ENCODE data around the gene DAND5. TPM values are rescaled to one million over a fixed set of nuclear protein-coding genes. Genes with fewer than 3 reads are reported as not detected.

Gene DAND5
- polyA plus RNA-seq, 12 donors: 0.12 to 0.23 (median 0.16) TPM; not detected in 6

DNA sequence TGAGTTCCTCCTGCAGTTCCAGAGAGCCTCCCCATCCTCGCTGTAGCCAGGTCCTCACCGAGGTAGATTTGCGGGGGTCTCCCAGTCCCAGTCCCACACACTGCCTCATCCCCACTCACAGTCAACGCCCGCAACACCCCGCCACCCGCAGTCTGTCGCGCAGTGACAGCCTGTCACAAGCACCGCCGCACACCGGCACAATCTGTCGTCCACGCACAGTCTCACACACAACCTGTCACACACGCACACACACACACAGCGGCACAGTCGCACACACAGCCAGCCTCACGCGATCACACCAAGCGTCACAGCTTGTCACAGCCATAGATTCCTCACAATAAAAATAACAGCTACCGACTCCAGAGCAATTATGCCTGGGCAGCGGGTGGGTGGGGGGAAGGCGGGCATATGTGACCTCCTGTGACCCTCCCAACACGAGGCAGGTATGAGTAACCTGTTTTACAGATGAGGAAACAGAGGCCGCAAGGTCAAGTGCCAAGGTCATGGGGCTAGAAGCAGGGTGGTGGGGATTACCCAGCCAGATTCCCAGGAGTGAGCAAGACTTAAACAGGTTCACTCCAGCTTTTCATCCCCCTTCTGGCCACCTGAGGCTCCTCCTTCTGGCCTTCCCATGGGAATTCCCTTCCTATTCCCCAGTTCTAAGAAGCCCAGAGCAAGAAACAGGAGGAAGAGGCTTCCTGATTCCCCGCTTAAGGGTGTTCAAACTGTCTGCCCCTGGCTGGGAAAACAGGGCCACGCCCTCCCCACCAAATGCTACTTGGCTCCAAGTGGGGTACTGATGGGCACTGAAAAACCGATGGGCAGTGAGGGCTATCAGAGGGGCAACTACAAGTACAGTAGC, 39.8 kb downstream of the DAND5 start:
- DNase-seq: no peak

DNA sequence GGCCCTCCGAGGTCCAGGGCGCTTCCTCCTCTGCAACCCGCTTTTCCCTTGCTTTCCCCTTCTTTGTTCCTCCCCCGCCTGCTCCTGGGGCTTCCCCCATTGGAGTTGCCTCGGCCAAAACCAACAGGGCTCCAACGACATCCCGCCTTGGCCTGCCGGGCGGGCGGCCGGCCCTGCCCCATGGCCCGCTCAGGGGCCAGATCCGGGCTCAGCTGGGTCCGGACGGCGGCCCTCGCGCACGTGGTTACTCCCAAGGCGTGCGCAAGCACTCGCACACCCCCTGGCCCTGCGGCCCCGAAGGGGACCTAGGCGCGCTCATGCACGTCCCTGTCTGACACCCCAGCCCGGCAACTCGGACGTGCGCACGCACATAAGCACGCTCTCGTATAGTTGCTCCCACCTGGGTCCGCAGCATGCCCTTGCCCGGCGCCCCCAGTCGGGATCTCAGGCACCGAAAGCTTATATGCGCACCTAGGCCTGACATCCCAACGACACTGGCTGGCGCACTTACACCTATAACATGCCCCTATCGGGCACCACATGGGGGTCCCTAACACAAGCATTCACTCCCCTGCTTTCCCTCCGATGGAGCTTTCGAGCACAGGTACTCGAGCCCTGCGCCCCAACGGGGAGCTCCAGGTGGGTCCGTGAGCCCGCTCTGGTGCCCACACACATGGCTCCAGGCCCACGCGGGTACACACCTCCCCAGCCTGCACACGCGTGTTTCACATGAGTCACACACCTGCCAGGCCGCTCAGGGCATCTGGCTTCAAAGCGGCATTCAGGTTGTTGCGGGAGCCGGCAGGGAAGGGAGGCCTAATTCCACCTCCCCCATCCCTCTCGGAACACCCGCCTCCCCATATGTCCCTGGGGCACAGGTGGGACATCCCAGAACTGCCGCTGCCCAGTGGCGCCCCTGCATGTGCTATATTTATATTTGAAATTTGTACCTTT, 40.9 kb downstream of the DAND5 start:
- no peak for DNase-seq

DNA sequence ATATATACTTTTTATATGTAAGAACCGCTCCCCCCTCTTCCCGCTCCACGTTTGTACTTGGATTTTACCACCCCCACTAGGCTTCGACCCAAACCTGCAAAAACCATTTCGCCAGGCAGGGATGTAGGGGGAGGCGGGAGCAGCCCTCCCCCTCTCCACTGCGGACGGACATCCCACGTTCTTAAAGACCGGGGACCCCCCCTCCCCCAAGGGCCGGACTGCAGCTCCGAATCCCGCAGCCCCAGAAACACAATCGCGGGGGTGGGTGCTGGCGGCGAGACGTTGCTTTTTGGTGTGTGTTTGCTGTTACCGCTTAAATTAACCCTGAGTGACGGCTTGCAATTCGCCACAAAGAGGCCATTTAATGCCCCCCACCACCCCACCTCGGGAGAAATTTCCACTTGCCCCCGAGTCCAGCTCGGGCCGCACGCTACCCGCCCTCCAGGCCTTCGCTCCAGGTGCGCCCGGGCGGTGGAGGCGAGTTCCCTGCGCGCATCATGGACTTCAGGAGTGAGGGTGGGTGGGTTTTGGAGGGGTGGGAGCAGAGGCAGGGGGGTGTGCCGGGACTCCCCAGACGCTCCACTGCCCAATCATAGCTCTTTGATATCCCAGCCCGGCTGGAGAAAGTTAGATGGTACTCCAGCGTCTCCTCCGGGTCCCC, 41.7 kb downstream of the DAND5 start:
- DNase-seq: no peak

DNA sequence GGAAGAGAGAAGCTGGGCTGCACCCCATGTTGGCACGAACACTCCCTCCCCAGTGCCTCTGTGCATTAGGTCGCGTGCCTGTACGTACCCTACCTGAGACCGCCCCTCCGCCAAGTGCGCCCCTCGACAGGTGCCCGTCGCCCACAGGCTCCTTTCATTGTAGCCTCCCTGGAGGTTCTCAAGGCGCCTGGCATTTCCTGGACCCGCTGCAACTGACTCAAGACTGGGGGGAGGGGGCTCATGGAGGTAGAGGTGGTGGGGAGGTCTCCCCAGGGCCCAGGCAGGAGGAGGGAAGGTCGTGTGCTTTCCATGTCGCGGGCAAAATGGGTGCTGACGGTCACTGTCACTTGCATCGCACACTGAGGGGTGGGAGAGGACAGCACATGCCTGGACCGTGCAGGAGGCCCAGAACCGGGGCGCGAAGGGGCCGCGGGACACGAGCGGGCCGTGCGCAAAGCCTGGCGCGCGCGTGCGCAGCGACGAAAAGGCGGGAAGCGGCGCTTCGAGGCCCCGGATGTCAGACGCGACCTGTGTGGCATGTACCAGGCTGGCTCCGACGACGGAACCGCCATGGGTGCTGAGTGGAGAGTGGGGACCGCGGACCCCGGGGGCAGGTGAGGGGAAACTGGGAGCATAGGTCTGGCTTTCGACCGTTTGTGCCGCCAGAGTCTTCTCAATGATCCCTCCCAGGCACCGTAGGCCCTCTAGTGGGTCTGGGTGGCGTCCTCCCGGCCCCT, 42.4 kb downstream of the DAND5 start:
- no peak for DNase-seq

DNA sequence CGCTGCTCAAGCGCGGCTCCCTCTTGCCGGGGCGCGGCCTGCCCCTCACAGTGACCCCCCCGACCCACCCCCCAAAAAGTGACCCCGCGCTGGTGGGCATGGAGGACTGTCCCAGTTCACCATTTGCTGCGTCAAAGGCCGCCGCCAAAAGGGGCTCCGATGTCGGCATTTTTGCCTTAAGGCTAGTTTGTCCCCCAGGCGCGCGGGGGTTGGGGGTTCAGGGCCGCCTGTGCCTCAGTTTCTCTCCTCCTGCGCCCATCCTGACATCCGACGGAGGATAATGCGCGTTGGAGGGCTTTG, 43.0 kb downstream of the DAND5 start:
- DNase-seq: no peak

DNA sequence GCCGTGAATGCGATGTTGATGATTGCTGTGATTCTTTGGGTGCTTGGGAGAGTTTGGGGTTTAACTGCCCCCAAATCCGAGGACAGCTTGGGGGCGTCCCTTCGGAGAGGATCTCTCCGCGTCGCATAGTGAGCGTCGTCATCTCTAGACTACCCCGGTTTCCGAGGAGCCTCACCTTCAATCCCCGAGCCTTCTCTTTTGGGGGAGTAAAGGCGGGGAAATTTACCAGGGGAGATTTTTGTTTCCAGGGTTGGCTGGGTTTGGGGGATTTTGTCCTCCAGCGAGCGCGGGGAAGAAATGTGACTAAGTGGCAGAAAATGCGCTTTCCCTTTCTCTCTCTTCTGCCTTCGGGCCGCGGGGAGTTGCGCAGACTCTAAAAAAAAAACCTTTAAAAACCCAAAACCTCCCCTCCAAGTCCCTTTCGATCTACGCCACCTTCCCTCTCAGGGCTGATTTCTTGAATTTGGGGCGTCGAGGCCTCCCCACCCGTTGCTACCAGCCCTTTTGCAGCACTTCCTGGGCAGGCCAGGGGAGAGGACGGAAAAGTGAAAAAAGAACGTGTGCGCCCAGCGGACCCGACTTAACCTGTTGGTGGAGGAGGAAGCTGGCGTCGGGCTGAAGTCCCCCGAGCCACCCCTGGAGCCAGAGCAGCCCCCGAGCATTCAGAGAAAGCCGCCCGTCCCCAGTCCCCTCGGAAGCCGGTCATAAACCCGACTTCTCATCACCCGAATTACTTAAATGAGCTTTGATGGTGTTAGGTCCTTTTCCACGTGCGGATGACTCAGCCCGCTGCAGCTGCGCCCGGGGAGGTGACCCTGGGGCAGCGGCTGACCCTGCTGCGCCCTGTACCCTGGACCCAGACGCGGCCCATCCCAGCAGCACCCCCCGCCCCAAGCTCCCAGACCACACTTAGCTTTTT, 43.6 kb downstream of the DAND5 start:
- no peak for DNase-seq

DNA sequence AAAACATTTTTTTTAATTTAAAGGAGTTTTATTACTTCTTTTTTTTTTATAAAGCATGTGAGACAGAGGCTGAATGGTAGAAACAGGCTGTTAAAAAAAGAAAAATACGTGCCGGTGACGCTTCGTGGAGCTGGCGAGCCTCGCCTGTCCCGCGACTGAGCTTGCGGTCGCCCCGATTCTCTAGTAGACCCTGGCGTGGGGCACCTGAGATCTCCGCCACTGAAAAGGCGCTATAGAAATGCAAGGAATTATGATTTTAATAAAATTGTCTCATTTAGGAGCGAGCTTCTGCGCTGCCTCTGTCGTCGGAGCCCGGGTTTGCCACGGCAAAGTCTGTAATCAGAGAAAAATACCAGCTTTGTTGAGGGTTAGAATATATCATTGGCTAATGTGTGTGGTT, 44.3 kb downstream of the DAND5 start:
- no peak for DNase-seq

DNA sequence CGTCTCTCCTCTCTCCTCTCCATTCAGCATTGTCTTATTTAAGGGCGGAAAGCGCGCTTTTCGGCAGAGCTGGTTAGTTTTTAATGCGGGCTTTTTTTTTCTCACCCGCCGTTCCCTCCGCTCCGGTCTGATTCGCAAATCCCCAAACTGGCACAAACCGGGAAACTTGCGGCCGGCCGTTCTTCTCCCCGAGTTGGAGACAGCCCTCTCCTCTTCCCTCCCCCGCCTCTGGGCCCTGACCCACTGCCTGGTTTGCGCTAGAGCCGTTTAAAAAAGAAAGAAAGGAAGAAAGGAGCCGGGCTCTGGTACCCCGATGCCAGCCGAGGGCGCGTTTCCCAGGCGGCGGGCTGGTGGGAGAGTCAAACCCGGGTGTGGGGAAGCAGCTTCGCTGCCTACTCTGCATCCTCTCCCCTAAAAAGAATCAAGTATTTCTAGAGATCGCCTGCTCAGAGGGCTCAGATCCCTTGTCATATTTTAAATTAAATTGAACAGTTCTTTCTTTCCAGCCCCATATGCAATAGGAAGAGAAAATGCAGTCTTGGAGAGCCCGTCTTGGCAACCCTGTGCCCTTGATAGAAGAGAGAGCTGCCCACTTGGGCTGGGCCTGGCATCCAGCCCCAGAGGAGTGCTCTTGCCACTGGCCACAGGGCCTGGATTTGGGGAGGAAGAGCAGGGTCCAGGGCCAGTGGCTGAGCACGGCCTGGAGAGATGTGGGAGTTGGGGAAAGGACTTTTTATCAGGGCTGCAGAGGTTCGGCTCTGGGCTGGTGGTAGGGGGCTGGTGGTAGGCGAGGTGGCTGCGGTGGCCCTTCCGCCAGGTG, 44.9 kb downstream of the DAND5 start:
- no peak for DNase-seq

DNA sequence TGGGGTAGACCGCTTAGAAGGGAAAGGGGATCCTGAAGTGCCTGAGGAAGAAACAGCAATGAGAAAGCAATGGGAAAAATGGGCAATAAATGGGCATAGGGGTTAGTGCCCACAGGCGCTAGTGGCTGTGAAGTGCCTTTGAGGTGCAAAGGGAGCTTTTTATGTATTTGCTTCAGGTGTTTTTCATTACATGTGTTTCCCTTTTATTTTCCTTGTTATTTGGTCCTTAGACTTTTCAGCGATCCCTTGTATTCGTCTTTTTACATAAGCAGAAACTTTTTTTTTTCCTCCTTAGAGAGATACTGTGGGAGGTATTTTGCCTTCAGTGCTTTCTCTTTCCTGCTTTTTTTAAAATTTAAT, 45.5 kb downstream of the DAND5 start:
- no peak for DNase-seq

DNA sequence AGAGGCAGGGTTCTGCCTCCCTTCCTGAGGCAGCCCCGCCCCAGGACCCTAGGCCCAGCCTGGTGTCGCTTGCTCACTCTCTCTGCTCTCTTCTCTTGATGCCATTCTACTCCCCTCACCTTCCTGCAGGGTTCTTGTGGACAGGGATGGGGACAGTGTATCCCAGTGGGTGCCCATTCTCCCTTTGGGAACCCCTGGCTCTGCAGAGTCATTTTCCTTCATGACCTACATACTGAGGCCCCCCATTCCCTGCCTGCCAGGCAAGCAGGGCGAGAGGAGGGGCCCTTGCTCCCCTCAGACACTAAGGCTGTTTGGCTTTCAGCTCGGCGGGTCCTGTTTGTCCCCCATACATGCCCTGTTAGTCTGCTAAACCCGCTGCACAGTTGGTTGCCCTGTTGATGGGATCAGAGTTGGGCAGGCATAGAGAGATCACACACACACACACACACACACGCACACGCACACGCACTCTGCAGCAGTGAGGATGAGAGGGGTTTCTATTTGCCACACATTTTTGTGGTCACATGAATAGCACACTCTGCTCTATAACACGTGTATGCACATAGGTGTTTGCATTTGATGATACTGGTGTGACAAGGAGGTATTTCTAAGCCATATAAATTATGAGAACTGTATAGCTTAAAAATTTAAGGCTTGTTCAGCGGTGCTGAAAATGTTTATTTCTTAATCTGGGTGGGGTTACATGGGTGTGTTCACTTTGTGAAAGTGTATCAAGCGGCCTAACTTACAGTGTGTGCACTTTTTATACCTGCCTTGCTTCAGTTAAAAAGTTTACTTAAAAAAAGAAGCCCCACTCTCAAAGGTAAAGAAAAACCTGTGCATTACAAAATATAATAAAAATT, 46.2 kb downstream of the DAND5 start:
- DNase-seq: no peak

DNA sequence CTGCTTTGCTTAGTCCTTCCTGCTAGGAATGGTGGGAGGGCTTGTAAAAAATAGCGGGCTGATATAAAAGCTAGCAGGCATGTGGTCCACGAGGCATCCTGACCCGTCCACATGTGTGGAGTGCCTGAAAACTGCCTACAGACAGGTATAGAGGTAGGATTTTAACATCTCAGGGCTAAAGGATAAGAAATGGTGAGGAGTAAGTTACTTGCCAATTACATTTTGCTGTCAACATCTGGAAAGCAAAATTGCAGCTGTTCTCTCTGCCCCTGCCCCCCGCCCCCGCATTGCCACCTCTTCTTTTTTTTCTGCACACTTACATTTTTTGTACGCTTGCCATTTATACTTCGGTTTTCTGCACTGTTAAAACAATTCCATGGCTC, 46.9 kb downstream of the DAND5 start:
- no peak for DNase-seq

DNA sequence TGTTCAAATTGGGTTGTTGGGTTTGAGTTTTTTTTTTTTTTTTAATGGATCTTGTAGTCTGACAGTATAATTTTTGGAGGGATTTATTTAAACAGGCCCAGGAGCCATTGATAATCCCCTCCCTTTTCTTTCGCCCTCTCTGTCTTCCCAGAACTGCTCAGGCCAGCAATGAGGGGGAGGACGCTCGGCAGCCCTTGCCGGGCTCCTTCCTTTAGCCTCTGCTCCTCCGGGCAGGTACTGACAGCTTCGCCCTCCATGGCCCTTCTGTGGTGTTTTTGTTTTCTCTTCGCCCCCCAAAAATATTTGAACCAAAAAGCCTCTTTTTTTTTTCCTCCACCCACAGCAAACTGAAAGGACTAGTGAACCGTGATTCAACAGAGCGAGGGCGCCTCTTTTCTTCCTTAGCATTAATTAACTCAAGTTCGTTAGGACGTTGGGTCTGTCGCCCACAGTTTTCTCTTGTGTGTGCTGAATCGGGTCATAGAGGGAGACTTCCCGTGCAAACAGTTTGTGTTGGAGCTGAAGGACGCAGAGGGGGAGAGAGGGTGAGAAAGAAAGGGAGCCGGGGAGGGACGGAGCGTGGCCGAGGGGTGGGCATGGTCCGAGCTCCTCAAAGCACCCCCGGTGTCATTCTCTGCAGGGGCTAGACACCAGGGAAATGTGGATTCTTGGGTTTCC, 47.4 kb downstream of the DAND5 start:
- no peak for DNase-seq

DNA sequence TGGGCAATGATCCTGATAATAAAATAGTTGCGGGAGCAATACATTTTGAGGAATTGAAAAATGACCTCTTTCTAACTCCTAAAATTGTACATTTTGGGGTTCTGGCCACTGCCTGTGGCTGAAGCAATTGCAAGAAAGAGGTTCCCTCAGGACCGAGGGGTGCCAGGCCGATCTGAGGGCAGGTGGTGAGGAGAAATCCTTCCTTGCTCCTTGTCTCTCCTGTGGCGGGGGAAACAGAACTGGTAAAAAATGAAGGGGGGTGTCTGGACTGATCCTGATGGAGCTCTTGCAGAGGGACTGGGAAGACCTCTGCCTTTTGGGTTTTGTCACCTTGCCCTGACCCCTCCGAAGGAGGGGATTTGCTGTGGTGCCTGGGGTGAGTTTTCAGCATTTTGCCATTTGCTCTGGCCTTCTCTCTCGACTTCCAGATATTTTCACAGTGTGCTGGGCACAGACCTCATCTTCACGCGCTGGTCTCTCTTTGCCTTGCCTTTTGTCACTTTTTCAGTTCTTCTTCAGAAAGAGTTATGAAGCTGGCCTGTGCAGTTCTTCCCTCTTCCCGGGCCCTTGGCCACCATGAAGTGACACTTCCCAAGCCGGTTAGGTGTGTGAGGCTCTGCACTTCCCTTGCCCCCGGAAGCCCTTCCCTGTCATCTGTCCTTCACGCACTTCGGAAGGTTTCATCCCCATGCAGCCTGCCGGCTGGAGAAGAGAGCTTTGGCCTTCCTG, 48.1 kb downstream of the DAND5 start:
- DNase-seq: no peak

DNA sequence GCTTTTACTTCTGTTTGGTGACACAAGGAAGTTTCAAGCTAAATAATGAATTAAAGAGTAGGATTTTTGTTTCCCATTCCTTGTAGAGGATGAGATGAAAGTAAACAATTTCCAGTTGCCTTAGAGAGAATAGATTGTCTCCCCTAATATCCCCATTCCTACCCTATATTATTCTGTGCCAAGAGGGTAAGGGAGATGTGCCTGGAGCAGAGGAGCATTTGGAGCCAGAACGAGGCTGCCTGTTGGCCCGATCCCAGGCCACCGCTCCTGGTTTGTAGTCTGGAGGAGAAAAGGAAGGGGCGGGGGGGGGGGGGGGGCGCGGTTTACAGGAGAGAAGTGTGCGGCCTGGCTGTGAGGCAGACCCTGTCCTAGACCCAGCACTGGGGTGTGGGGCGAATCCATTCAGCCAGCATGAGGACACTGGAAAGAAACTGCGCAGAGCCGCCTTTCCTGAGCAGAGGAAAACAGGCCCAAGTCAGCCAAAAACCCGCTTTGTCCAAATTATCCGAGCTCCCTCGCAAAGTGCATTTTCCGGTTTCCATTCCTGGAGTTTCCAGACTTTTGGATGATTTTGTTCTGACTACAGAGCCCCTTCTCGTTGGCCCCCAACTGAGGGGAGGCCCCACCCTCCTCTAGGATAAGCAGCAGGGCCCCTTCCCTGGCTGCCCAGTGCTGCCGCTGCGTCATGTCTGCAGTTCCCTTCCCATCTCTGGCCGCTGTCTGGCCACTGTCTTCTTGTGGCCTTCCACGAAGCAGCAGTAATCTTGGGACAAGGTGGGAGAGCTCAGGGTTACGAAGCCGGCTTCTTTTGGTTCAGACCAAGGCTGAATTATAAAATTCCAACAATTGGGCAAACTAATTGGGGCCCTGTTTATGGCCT, 48.9 kb downstream of the DAND5 start:
- no peak for DNase-seq

DNA sequence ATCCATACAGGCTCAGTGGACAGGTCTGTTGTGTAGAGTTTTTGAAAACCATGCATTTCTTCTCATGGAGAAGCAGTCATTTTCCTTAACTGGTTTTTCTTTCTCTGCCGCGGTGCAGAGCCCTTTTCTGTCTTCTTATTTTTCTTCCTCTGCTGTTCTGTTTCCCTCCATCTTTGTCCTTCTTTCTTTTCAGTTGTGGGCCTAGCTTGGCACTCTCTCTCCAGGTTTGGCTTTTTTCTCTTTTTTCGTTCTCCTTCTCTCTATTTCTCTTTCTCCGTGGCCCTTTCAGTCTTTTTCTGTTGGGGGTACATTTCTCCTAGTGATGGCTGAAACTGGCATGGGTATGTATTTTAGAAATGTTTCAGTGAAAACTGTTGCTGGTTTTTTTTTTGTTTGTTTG, 50.0 kb downstream of the DAND5 start:
- no peak for DNase-seq

DNA sequence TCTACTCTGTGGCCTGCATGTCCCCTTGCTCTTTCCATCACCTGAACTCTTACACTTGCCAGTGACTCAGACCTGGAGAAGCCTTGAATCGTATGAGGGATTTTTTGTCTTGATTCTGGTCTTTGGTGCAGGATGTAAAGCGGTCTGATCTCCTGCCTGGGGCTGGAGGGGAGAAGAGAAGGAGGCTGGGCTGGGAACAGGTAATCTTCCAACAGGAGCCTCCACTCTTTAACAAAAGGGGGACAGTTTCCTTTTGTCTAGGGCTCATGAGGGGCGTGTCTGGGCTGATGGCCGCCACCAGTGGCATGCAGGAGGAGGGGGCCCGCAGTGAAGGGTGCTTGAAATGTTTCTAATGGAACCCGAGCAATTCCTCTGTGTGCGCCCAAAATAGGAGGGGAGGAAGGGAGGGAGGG, 50.6 kb downstream of the DAND5 start:
- DNase-seq: no peak
